Transverse colon (tissue), 4 donors: ENCODE measurements around the gene GNB3. TPM values are rescaled to one million over a fixed set of nuclear protein-coding genes. Genes with fewer than 3 reads are reported as not detected.

ENCODE experiments used
- DNase-seq: peaks from one replicate; pipeline ENCODE4 v3.0.0-alpha.2; 2019
- H3K27ac ChIP-seq, 4 donors: fragments of 200-600 bp; sonication (generic); 2 replicates each; pipeline ENCODE4 v1.5.1; 2016 to 2018; ENCODE audit warnings: inconsistent platforms in 4 of 4
- H3K27me3 ChIP-seq: fragments of 200-600 bp; sonication (generic); 2 replicates; pipeline ENCODE4 v1.5.1; 2017; ENCODE audit warnings: inconsistent platforms
- H3K36me3 ChIP-seq, 4 donors: fragments of 200-600 bp; sonication (generic); 2 replicates each; pipeline ENCODE4 v1.5.1; 2017 to 2019; ENCODE audit warnings: inconsistent platforms in 4 of 4
- H3K4me1 ChIP-seq, 4 donors: fragments of 200-600 bp; sonication (generic); 2 replicates each; pipeline ENCODE4 v1.5.1; 2017 to 2020; ENCODE audit warnings: inconsistent platforms in 4 of 4
- H3K4me3 ChIP-seq, 4 donors: fragments of 200-600 bp; sonication (generic); 1 replicate in 1 of 4; 2 replicates in 3 of 4; pipeline versions ENCODE4 v1.5.1 to v1.6.1; 2017 to 2019; ENCODE audit warnings: inconsistent platforms in 4 of 4
- H3K9me3 ChIP-seq, 2 donors: fragments of 200-600 bp; sonication (generic); 2 replicates each; pipeline ENCODE4 v1.5.1; 2017 to 2019; ENCODE audit warnings: inconsistent platforms in 2 of 2
- EP300 ChIP-seq: sonication (generic); formaldehyde crosslinking; IDR thresholded peaks from one replicate; pipeline ENCODE4 v1.6.1; 2017; ENCODE audit warnings: antibody characterized with exemption, low read depth
- POLR2A ChIP-seq: fragments of 450-650 bp; IDR thresholded peaks from one replicate; pipeline ENCODE4 v1.6.1; 2016; ENCODE audit warnings: antibody characterized with exemption, mild to moderate bottlenecking, moderate library complexity
- POLR2AphosphoS5 ChIP-seq, 3 donors: sonication (generic); formaldehyde crosslinking; IDR thresholded peaks; one replicate each; pipeline ENCODE4 v1.6.1; 2016; ENCODE audit warnings: antibody characterized with exemption in 3 of 3
- WGBS, 2 donors: methylation state at CpG; one replicate each; pipeline ENCODE4 v1.1.5; 2018; ENCODE audit warnings: low coverage in 1 of 2; 5-methylcytosine and 5-hydroxymethylcytosine counted together
- in situ Hi-C, 4 donors: fragments of 200-750 bp; cut with MboI; loops; one replicate each; pipeline versions ENCODE4 v1.15.0 to v1.15.1; 2017; ENCODE audit warnings: low sequenced_read_pairs in 3 of 4, low pct_ligation_motif_present in 1 of 4, low pct_unique_long_range_greater_than_20kb in 1 of 4
- intact Hi-C: fragments of 100-400 bp; cut with DNase I; formaldehyde crosslinking; loops from one replicate; pipeline ENCODE4 v1.15.1; 2023; ENCODE audit warnings: low total_unique reads
- total RNA-seq, 4 donors: library from RNA; depleted of rRNA; stranded (reverse); fragments of >200 nt; gene quantifications; one replicate each; pipeline ENCODE4 v1.1.0, GENCODE V29; 2016
- TF ChIP-seq, protein P1 (sequence below), 5 experiments: fragments of 200-600 bp in 3 of 5; fragments of 450-650 bp in 2 of 5; sonication (generic) in 3 of 5; IDR thresholded peaks; 1 replicate in 2 of 5; 2 replicates in 3 of 5; pipeline ENCODE4 v1.5.1; 2016 to 2017; ENCODE audit warnings: antibody characterized with exemption in 5 of 5, inconsistent platforms in 3 of 5, mild to moderate bottlenecking in 2 of 5, moderate library complexity in 1 of 5

GNB3 gene
- total RNA-seq, 4 donors from 2014 or later = 0.14 to 0.32 TPM; not detected in 2

DNA sequence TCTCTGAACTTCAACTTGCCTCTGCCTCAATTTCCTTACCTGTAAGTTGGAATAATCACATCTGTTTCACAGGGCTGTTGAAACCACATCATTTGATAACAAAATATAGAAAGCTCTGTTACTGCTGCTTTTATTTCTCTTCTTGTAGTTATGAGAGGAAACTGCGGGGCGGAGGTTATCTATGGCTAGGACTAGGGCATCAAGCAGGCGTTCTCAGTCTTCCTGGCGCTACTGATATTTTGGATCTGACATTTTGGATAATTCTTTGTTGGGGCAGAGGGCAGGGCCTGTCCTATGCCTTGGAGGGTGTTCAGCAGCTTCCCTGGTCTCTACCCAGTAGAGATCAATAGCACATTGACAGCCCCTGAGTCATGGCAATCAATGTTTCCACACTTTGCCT lies 8.6 kb upstream of the GNB3 start:
- H3K36me3 ChIP-seq = no peaks in the 10 kb centered on the region

DNA sequence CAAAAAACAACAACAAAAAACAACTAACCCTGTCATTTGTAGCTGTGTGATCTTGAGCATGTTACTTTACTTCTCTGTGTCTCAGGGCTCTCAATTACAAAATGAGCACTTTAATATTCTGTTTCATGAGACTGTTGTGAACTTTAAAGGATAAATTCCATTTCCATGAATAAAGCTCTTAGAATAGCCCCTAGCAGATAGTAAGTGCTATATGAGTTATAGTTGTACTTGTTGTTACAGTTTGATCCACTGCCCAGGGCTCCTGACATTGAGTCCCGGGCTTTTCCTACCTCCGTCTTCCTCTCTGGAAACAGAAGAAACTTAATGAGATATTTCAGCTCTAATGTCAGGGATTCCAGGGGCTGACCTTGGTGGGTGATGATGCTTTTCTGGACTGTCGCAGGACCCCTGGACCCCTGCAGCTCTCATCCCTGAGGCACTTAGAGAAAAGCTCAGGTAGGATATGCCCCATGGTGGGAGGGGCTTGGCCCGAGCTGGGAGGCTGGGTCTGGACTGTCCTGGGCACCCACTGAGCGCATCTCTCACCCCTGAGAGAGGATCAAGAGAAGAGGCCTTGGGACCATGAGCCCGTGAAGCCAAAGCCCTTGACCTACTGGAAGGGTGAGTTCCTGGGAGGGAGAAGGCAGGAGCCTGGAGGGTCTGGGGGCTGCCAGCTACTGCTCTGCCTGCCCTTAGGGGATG lies 7.4 kb upstream of the GNB3 start:
- no peaks in the 10 kb centered on the region for H3K36me3 ChIP-seq
- WGBS, 2 donors = 67% methylated on average over 6 of the region's 6 CpGs; no CpG with 5 or more reads in 1 of the 2 donors
- no peak for DNase-seq

More for the DNA sequence above, 8.6 kb upstream of the GNB3 start:
- 85 to 86% methylated on average over 4 of the region's 4 CpGs for WGBS, 2 donors
- intact Hi-C loops (no loop called here), in situ Hi-C loops (loop anchor here in 2 of 4 donors (25.0 kb wide), 1 partner anchor 95 kb away; no protein-coding TSS in a partner anchor)
- no peaks in the 10 kb centered on the region for H3K9me3 ChIP-seq
- no peak overlapping the region for H3K27ac ChIP-seq
- H3K27me3 ChIP-seq = peaks cover 32% of the 10 kb centered on the region
- peaks cover 2 to 25% (median 18%) of the 10 kb centered on the region in 4 donors for H3K4me1 ChIP-seq
- no peak for TF ChIP-seq EP300
- TF ChIP-seq, protein P1, sequence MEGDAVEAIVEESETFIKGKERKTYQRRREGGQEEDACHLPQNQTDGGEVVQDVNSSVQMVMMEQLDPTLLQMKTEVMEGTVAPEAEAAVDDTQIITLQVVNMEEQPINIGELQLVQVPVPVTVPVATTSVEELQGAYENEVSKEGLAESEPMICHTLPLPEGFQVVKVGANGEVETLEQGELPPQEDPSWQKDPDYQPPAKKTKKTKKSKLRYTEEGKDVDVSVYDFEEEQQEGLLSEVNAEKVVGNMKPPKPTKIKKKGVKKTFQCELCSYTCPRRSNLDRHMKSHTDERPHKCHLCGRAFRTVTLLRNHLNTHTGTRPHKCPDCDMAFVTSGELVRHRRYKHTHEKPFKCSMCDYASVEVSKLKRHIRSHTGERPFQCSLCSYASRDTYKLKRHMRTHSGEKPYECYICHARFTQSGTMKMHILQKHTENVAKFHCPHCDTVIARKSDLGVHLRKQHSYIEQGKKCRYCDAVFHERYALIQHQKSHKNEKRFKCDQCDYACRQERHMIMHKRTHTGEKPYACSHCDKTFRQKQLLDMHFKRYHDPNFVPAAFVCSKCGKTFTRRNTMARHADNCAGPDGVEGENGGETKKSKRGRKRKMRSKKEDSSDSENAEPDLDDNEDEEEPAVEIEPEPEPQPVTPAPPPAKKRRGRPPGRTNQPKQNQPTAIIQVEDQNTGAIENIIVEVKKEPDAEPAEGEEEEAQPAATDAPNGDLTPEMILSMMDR (IDR thresholded peaks at IDR 0.05) = no peak
- no peak for TF ChIP-seq POLR2AphosphoS5 (IDR thresholded peaks at IDR 0.05)
- no peak for TF ChIP-seq POLR2A
- no peak overlapping the region for H3K4me3 ChIP-seq
- DNase-seq = no peak

DNA sequence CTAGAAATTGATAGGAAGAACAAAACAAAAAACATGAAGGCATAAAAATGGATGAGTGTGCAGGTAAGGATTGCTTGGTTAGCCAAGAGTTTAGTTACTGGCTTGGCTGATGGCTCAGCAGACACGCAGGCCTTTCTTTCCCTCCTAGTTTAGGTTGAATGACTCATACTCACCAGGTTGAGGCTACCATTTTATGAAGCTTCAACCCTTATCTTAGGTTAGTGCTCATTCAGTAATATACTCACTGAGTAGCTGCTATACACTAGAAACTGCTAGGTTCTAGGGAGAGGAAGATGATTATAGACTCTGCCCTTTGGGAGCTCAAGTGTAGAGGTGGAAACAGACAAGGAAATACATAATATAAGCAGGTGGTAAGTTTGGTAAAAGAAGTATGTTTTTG lies 6.5 kb upstream of the GNB3 start:
- peaks cover 13% of the 10 kb centered on the region for H3K27me3 ChIP-seq
- no peaks in the 10 kb centered on the region for H3K9me3 ChIP-seq
- in situ Hi-C loops (loop anchor here in 2 of 4 donors (25.0 kb wide), 1 partner anchor 97 kb away; no protein-coding TSS in a partner anchor), intact Hi-C loops (no loop called here)
- H3K4me3 ChIP-seq = no peak overlapping the region
- no peaks in the 10 kb centered on the region for H3K36me3 ChIP-seq
- H3K4me1 ChIP-seq = peaks cover 0 to 7% (median 5%) of the 10 kb centered on the region in 4 donors
- no peak for DNase-seq
- H3K27ac ChIP-seq = no peak overlapping the region
- TF ChIP-seq EP300 = no peak
- TF ChIP-seq POLR2AphosphoS5 (IDR thresholded peaks at IDR 0.05) = no peak
- TF ChIP-seq, protein P1 (IDR thresholded peaks at IDR 0.05) = no peak
- no peak for TF ChIP-seq POLR2A
- WGBS, 2 donors = 40 to 53% methylated on average over 1 of the region's 1 CpG

More for the DNA sequence above, 7.4 kb upstream of the GNB3 start:
- Histone ChIP-seq H3K9me3 (no peaks in the 10 kb centered on the region), H3K27ac (no peak overlapping the region), H3K4me1 (peaks cover 0 to 14% (median 12%) of the 10 kb centered on the region in 4 donors), H3K27me3 (peaks cover 22% of the 10 kb centered on the region), H3K4me3 (no peak overlapping the region)
- in situ Hi-C loops = loop anchor here in 2 of 4 donors (25.0 kb wide), 1 partner anchor 96 kb away; no protein-coding TSS in a partner anchor
- TF ChIP-seq POLR2AphosphoS5 (IDR thresholded peaks at IDR 0.05) (no peak), POLR2A (no peak)
- TF ChIP-seq, protein P1 (IDR thresholded peaks at IDR 0.05) = no peak
- intact Hi-C loops = no loop called here

DNA sequence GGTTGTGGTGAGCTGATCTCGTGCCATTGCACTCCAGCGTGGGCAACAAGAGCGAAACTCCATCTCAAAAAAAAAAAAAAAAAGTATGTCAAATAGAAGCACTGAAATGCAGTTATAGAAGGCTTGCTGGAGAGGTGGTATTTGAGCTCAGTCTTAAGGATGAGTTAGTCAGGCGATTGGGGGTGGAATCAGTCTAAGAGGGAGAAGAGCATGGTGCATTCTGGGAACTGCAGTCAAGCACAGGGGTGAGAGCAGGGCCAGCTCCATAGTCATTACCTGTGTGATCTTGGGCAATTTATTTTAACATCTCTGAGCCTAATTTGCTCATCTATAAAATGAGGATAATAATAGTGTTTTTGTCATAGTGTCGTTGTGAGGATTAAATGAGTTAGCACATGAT lies 5.9 kb upstream of the GNB3 start:
- 61 to 69% methylated on average over 4 to 5 of the region's 5 CpGs for WGBS, 2 donors
- Histone ChIP-seq H3K36me3 (no peaks in the 10 kb centered on the region), H3K4me3 (no peak overlapping the region), H3K27ac (no peak overlapping the region), H3K27me3 (peaks cover 7% of the 10 kb centered on the region), H3K4me1 (peaks cover 0 to 1% (median 0%) of the 10 kb centered on the region in 4 donors), H3K9me3 (no peaks in the 10 kb centered on the region)
- intact Hi-C loops = no loop called here
- in situ Hi-C loops = loop anchor here in 2 of 4 donors (25.0 kb wide), 1 partner anchor 98 kb away; no protein-coding TSS in a partner anchor
- no peak for DNase-seq
- no peak for TF ChIP-seq POLR2AphosphoS5 (IDR thresholded peaks at IDR 0.05)
- TF ChIP-seq POLR2A = no peak
- no peak for TF ChIP-seq EP300
